CD4-positive, alpha-beta T cell (primary cell): Measurements from ENCODE around the gene EPG5. TPM values are rescaled to one million over a fixed set of nuclear protein-coding genes. Genes with fewer than 3 reads are reported as not detected.

ENCODE experiments used
- ATAC-seq: fragments of 200-7000 bp; cut with Tn5 transposase; one replicate; pipeline ENCODE4 v1.10.0; 2022; ENCODE audit warnings: mild to moderate bottlenecking; ENCODE audit not compliant: poor library complexity
- CTCF ChIA-PET: fragments of 350-600 bp; sonication (Branson Sonifier 250); formaldehyde crosslinking; loops from one replicate; lab custom pipeline; 2021; ENCODE audit warnings: antibody characterized with exemption, inconsistent platforms; lab: Charles Lee
- POLR2A ChIA-PET: fragments of 350-600 bp; sonication (Branson Sonifier 250); formaldehyde crosslinking; loops from one replicate; lab custom pipeline; 2021; ENCODE audit warnings: antibody characterized with exemption, inconsistent platforms; lab: Charles Lee
- DNase-seq, 14 experiments: peaks; one replicate each; pipeline ENCODE4 v3.0.0-alpha.2; 2013 to 2020; ENCODE audit warnings: mixed read lengths in 2 of 14
- H3K27ac ChIP-seq, 2 donors: one replicate each; pipeline versions ENCODE4 v1.5.1 to v1.7.0; 2013; ENCODE audit warnings: low read length in 2 of 2, low read depth in 1 of 2, mild to moderate bottlenecking in 1 of 2
- H3K27me3 ChIP-seq, 2 experiments: 1 replicate in 1 of 2; 2 replicates in 1 of 2; pipeline versions ENCODE4 v1.6.1 to v1.7.0; 2013; ENCODE audit warnings: low read length in 2 of 2, control low read depth in 1 of 2, mild to moderate bottlenecking in 1 of 2, moderate library complexity in 1 of 2; ENCODE audit not compliant: insufficient read depth in 2 of 2, control insufficient read depth in 1 of 2
- H3K36me3 ChIP-seq: one replicate; pipeline ENCODE4 v1.6.1; 2013; ENCODE audit warnings: low read length, control low read depth; ENCODE audit not compliant: insufficient read depth
- H3K4me1 ChIP-seq: one replicate; pipeline ENCODE4 v1.6.1; 2013; ENCODE audit warnings: low read length, control low read depth; ENCODE audit not compliant: insufficient read depth
- H3K4me3 ChIP-seq: one replicate; pipeline ENCODE4 v1.5.1; 2013; ENCODE audit warnings: mild to moderate bottlenecking, low read length, moderate library complexity
- H3K9me3 ChIP-seq, 2 experiments: 1 replicate in 1 of 2; 2 replicates in 1 of 2; pipeline versions ENCODE4 v1.6.1 to v1.7.0; 2013; ENCODE audit warnings: low read length in 2 of 2, mild to moderate bottlenecking in 2 of 2, control low read depth in 1 of 2, moderate library complexity in 1 of 2; ENCODE audit not compliant: control insufficient read depth in 1 of 2, insufficient read depth in 1 of 2
- H3K27ac Mint-ChIP-seq: one replicate; pipeline ENCODE4 v1.8.0; 2020; ENCODE audit warnings: mixed read lengths
- H3K27me3 Mint-ChIP-seq: one replicate; pipeline ENCODE4 v1.8.0; 2021; ENCODE audit warnings: mixed read lengths
- H3K36me3 Mint-ChIP-seq: one replicate; pipeline ENCODE4 v1.8.0; 2021; ENCODE audit warnings: low read depth, mixed read lengths
- H3K4me1 Mint-ChIP-seq: one replicate; pipeline ENCODE4 v1.8.0; 2021; ENCODE audit warnings: low read depth, mixed read lengths
- H3K4me3 Mint-ChIP-seq: one replicate; pipeline ENCODE4 v1.8.0; 2020; ENCODE audit warnings: mild to moderate bottlenecking, mixed read lengths
- H3K9me3 Mint-ChIP-seq: one replicate; pipeline ENCODE4 v1.8.0; 2020; ENCODE audit warnings: mixed read lengths
- CTCF ChIP-seq: fragments of 200-600 bp; IDR thresholded peaks from one replicate; pipeline ENCODE4 v1.8.0; 2022; ENCODE audit warnings: antibody characterized with exemption, mild to moderate bottlenecking
- intact Hi-C, 2 experiments: fragments of 100-400 bp; cut with DNase I in 1 of 2; cut with micrococcal nuclease in 1 of 2; formaldehyde crosslinking; loops; one replicate each; pipeline versions ENCODE4 v1.15.1 to v1.9.0; 2023 to 2025; cut with DNase I, micrococcal nuclease
- total RNA-seq, 174 experiments: library from RNA in 2 of 174; stranded (reverse) in 2 of 174; gene quantifications; one replicate each; pipeline ENCODE4 v1.2.3 and lab custom pipeline; 2021 to 2026

Gene EPG5
- total RNA-seq, 2 experiments from 2014 or later, result 25.3 to 26.9 TPM

DNA sequence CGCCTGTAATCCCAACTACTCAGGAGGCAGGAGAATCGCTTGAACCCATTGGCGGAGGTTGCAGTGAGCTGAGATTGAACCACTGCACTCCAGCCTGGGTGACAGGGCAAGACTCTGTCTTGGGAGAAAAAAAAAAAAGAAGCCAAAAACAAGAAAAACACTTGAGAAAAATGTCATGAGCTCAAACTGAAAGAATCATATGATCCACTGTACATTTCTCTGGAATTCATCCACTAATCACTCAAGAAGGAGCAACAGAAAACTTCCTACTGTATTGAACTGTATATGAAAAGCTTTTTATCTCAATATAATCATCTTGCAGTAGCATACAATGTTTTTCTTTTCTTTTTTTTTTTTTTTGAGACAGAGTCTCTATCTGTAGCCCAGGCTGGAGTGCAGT, 40.4 kb downstream of the EPG5 start:
- no peak for DNase-seq
- intact Hi-C loops, result loop anchor here (5.0 to 10.0 kb wide), 2 partner anchors 46 to 48 kb away; no protein-coding TSS in a partner anchor
- no peaks in the 10 kb centered on the region for H3K9me3 Mint-ChIP-seq
- ChIA-PET POLR2A (no interaction called here), CTCF (interaction anchor here (0.7 kb wide), 1 partner anchor 13 kb away, joined by 3 read pairs; no protein-coding TSS in a partner anchor)
- ATAC-seq, result no peak
- no peak overlapping the region for H3K27ac ChIP-seq
- TF ChIP-seq CTCF, result no peak
- H3K27ac Mint-ChIP-seq, result no peak overlapping the region
- H3K9me3 ChIP-seq, result no peaks in the 10 kb centered on the region
- H3K27me3 ChIP-seq, result no peaks in the 10 kb centered on the region
- H3K4me3 Mint-ChIP-seq, result no peak overlapping the region
- H3K4me1 Mint-ChIP-seq, result peaks cover under 1% of the 10 kb centered on the region
- H3K4me1 ChIP-seq, result no peaks in the 10 kb centered on the region
- H3K4me3 ChIP-seq, result no peak overlapping the region
- H3K36me3 Mint-ChIP-seq, result peaks cover 97% of the 10 kb centered on the region
- H3K36me3 ChIP-seq, result peaks cover 77% of the 10 kb centered on the region
- H3K27me3 Mint-ChIP-seq, result no peaks in the 10 kb centered on the region

GRCh38 chr18:45926085-45926484, 41.0 kb downstream of the EPG5 start:
- no peak overlapping the region for H3K4me3 Mint-ChIP-seq
- intact Hi-C loops, result loop anchor here (5.0 to 10.0 kb wide), 2 partner anchors 46 to 49 kb away; no protein-coding TSS in a partner anchor
- ChIA-PET POLR2A (no interaction called here), CTCF (no interaction called here)
- no peaks in the 10 kb centered on the region for H3K9me3 Mint-ChIP-seq
- H3K36me3 Mint-ChIP-seq, result peaks cover 97% of the 10 kb centered on the region
- Histone ChIP-seq H3K4me3 (no peak overlapping the region), H3K27me3 (no peaks in the 10 kb centered on the region), H3K36me3 (peaks cover 80% of the 10 kb centered on the region), H3K4me1 (no peaks in the 10 kb centered on the region), H3K27ac (no peak overlapping the region), H3K9me3 (no peaks in the 10 kb centered on the region)
- TF ChIP-seq CTCF, result no peak
- H3K4me1 Mint-ChIP-seq, result peaks cover 5% of the 10 kb centered on the region
- DNase-seq, result no peak
- no peak for ATAC-seq
- H3K27me3 Mint-ChIP-seq, result no peaks in the 10 kb centered on the region
- H3K27ac Mint-ChIP-seq, result no peak overlapping the region

DNA sequence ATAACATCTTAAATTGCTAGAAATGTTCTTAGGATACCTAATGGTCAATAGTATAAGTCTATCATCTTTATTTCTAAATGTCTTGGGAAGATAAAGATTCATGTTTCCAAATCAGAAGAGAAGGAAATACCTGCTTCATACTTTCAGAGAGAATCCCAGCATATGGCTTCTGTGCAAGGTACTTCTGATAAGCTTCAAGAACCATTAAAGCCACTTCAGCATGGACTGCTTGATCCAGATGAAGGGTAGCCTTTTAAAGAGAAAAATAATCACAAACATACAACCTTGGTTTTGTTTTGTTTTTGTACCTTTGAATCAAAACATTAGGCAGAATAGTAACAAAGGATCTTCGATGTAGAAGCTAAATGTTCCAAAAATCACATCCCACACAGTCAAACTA, 44.0 kb downstream of the EPG5 start:
- no peak overlapping the region for H3K27ac ChIP-seq
- no peaks in the 10 kb centered on the region for H3K27me3 ChIP-seq
- no peaks in the 10 kb centered on the region for H3K9me3 ChIP-seq
- DNase-seq (no peak), ATAC-seq (no peak)
- Mint-ChIP-seq H3K4me3 (no peak overlapping the region), H3K27me3 (no peaks in the 10 kb centered on the region), H3K36me3 (peaks cover 94% of the 10 kb centered on the region), H3K9me3 (no peaks in the 10 kb centered on the region), H3K4me1 (peaks cover 18% of the 10 kb centered on the region), H3K27ac (no peak overlapping the region)
- ChIA-PET CTCF (interaction anchor here (1.7 kb wide), 1 partner anchor 43 kb away, joined by 4 read pairs; no protein-coding TSS in a partner anchor), POLR2A (no interaction called here)
- intact Hi-C loops, result loop anchor here (5.0 to 10.0 kb wide), 3 partner anchors 52 to 169 kb away; partner anchors contain the start of gene PSTPIP2 (in 1 of the 2)
- H3K4me1 ChIP-seq, result peaks cover 7% of the 10 kb centered on the region
- no peak for TF ChIP-seq CTCF
- H3K4me3 ChIP-seq, result no peak overlapping the region
- H3K36me3 ChIP-seq, result peaks cover 70% of the 10 kb centered on the region
